Neural cell (in vitro differentiated cells): ENCODE results near the gene UBALD1. TPM values are rescaled to one million over a fixed set of nuclear protein-coding genes. Genes with fewer than 3 reads are reported as not detected.

ENCODE experiments used
- H2AFZ ChIP-seq: fragments of 200-600, 300-800 bp; sonication (generic), shearing (Covaris generic); 2 replicates; pipeline ENCODE4 v1.6.0; 2014; ENCODE audit warnings: low read depth, mild to moderate bottlenecking, antibody characterized with exemption, low read length, moderate library complexity
- H3F3A ChIP-seq: fragments of 200-600 bp; shearing (Covaris generic); 2 replicates; pipeline ENCODE4 v1.6.1; 2016; ENCODE audit warnings: mild to moderate bottlenecking, moderate library complexity, mixed read lengths, antibody characterized with exemption, low read length; ENCODE audit not compliant: insufficient read depth, poor library complexity, severe bottlenecking
- H3K27ac ChIP-seq: fragments of 200-600, 300-800 bp; sonication (generic), shearing (Covaris generic); 2 replicates; pipeline ENCODE4 v1.5.1; 2014; ENCODE audit warnings: mild to moderate bottlenecking, low read length, moderate library complexity
- H3K27me3 ChIP-seq: fragments of 300-800, 200-600 bp; sonication (generic), shearing (Covaris generic); 2 replicates; pipeline ENCODE4 v1.6.0; 2014; ENCODE audit warnings: mild to moderate bottlenecking, low read depth, low read length, moderate library complexity; ENCODE audit not compliant: insufficient read depth
- H3K36me3 ChIP-seq: fragments of 300-800, 200-600 bp; sonication (generic), shearing (Covaris generic); 2 replicates; pipeline ENCODE4 v1.5.1; 2014; ENCODE audit warnings: mild to moderate bottlenecking, antibody characterized with exemption, low read length, moderate library complexity; ENCODE audit not compliant: insufficient read depth
- H3K4me2 ChIP-seq: fragments of 300-800, 200-600 bp; sonication (generic), shearing (Covaris generic); 2 replicates; pipeline ENCODE4 v1.6.0; 2014; ENCODE audit warnings: mild to moderate bottlenecking, low read length
- H3K4me3 ChIP-seq: fragments of 300-800, 200-600 bp; sonication (generic), shearing (Covaris generic); 2 replicates; pipeline ENCODE4 v1.5.1; 2014; ENCODE audit warnings: mild to moderate bottlenecking, low read length, moderate library complexity
- H3K79me2 ChIP-seq: fragments of 200-600 bp; shearing (Covaris generic); replicated peaks from 2 replicates; pipeline ENCODE4 v1.6.0; 2014; ENCODE audit warnings: mild to moderate bottlenecking, low read length, moderate library complexity; ENCODE audit not compliant: insufficient read depth
- H3K9ac ChIP-seq: fragments of 300-800, 200-600 bp; sonication (generic), shearing (Covaris generic); 2 replicates; pipeline ENCODE4 v1.6.1; 2016; ENCODE audit warnings: mild to moderate bottlenecking, low read length, mixed read lengths
- H3K9me2 ChIP-seq: fragments of 200-600 bp; shearing (Covaris generic); 2 replicates; pipeline ENCODE4 v1.6.1; 2016; ENCODE audit warnings: mild to moderate bottlenecking, low read length, mixed read lengths; ENCODE audit not compliant: insufficient read depth
- H3K9me3 ChIP-seq: fragments of 200-600, 300-800 bp; sonication (generic), shearing (Covaris generic); 2 replicates; pipeline ENCODE4 v1.6.1; 2016; ENCODE audit warnings: mild to moderate bottlenecking, mixed run types, low read length, moderate library complexity, mixed read lengths
- H4K20me1 ChIP-seq: fragments of 200-600 bp; shearing (Covaris generic); 2 replicates; pipeline ENCODE4 v1.6.1; 2016; ENCODE audit warnings: mild to moderate bottlenecking, mixed run types; ENCODE audit not compliant: insufficient read depth
- CTCF ChIP-seq: fragments of 450-650 bp; IDR thresholded peaks from 2 replicates; pipeline ENCODE4 v1.5.1; 2014; ENCODE audit warnings: antibody characterized with exemption, mild to moderate bottlenecking, moderate library complexity; ENCODE audit not compliant: poor library complexity, severe bottlenecking
- EP300 ChIP-seq: fragments of 450-650 bp; conservative IDR thresholded peaks from 2 replicates; pipeline ENCODE4 v1.6.1; 2014; ENCODE audit warnings: antibody characterized with exemption, mild to moderate bottlenecking, moderate library complexity; ENCODE audit not compliant: poor library complexity, severe bottlenecking
- EZH2 ChIP-seq: fragments of 200-600, 300-800 bp; shearing (Covaris generic), sonication (generic); IDR thresholded peaks from 2 replicates; pipeline ENCODE4 v1.6.1; 2014; ENCODE audit warnings: antibody characterized with exemption, low read length, borderline replicate concordance, mild to moderate bottlenecking; ENCODE audit not compliant: insufficient read depth, poor library complexity, severe bottlenecking
- MXI1 ChIP-seq: fragments of 450-650 bp; conservative IDR thresholded peaks from 2 replicates; pipeline ENCODE4 v1.6.1; 2014; ENCODE audit warnings: antibody characterized with exemption, mild to moderate bottlenecking; ENCODE audit not compliant: poor library complexity, severe bottlenecking
- POLR2AphosphoS5 ChIP-seq: IDR thresholded peaks from 2 replicates; pipeline ENCODE4 v1.6.1; 2012
- RAD21 ChIP-seq: fragments of 450-650 bp; conservative IDR thresholded peaks from 2 replicates; pipeline ENCODE4 v1.6.1; 2014; ENCODE audit warnings: antibody characterized with exemption, mild to moderate bottlenecking, moderate library complexity
- REST ChIP-seq: IDR thresholded peaks from 2 replicates; pipeline ENCODE4 v1.6.1; 2012; ENCODE audit warnings: borderline replicate concordance
- SMC3 ChIP-seq: fragments of 450-650 bp; conservative IDR thresholded peaks from 2 replicates; pipeline ENCODE4 v1.6.1; 2014; ENCODE audit warnings: antibody characterized with exemption, mild to moderate bottlenecking, moderate library complexity; ENCODE audit not compliant: poor library complexity
- TAF1 ChIP-seq: IDR thresholded peaks from 2 replicates; pipeline ENCODE4 v1.6.1; 2012; ENCODE audit warnings: low read depth
- polyA plus RNA-seq: library from polyadenylated mRNA; depleted of rRNA; stranded (reverse); fragments of >200 nt; gene quantifications from 2 replicates; pipeline ENCODE4 v1.2.3, GENCODE V29; 2014

The UBALD1 gene
- polyA plus RNA-seq, 1 donor from 2014 or later, result 3.3 TPM

GRCh38 chr16:4654011-4654963 is 39.6 kb upstream of the UBALD1 start:
- Histone ChIP-seq H3K36me3 (no peaks in the 10 kb centered on the region), H3K9me2 (no peaks in the 10 kb centered on the region), H3K9ac (no peak overlapping the region)

GRCh38 chr16:4652561-4652960 is 37.9 kb upstream of the UBALD1 start:
- no peaks in the 10 kb centered on the region for H3K27me3 ChIP-seq

More at GRCh38 chr16:4654011-4654963, 39.6 kb upstream of the UBALD1 start:
- Histone ChIP-seq H4K20me1 (no peaks in the 10 kb centered on the region), H3K9me3 (no peaks in the 10 kb centered on the region), H3K79me2 (no peaks in the 10 kb centered on the region), H3K27ac (no peak overlapping the region), H2AFZ (no peak overlapping the region), H3K4me3 (no peak overlapping the region), H3K27me3 (no peaks in the 10 kb centered on the region), H3K4me2 (no peak overlapping the region), H3F3A (no peaks in the 10 kb centered on the region)
- TF ChIP-seq CTCF, result no peak
- TF ChIP-seq POLR2AphosphoS5, result no peak

More at GRCh38 chr16:4652561-4652960, 37.9 kb upstream of the UBALD1 start:
- no peaks in the 10 kb centered on the region for H4K20me1 ChIP-seq
- no peak overlapping the region for H3K9ac ChIP-seq
- no peak overlapping the region for H3K4me2 ChIP-seq
- no peaks in the 10 kb centered on the region for H3F3A ChIP-seq
- H3K27ac ChIP-seq, result no peak overlapping the region
- no peak overlapping the region for H3K4me3 ChIP-seq
- H3K9me3 ChIP-seq, result no peaks in the 10 kb centered on the region
- H3K9me2 ChIP-seq, result no peaks in the 10 kb centered on the region
- H2AFZ ChIP-seq, result no peak overlapping the region
- TF ChIP-seq REST (no peak), SMC3 (no peak), EP300 (no peak), RAD21 (no peak), TAF1 (no peak), POLR2AphosphoS5 (no peak), MXI1 (no peak), CTCF (no peak), EZH2 (no peak)
- peaks cover 2% of the 10 kb centered on the region for H3K36me3 ChIP-seq
- H3K79me2 ChIP-seq, result peaks cover 3% of the 10 kb centered on the region
